Breast epithelium (tissue), 4 donors: ENCODE data around the gene SUMF2. TPM values are rescaled to one million over a fixed set of nuclear protein-coding genes. Genes with fewer than 3 reads are reported as not detected.
"Not testable (repeated sequence)": the region's sequence is repeated elsewhere in the genome, so short reads cannot be mapped to it uniquely, and the experiment has no call there.

Source experiments
- DNase-seq, 2 donors: peaks; one replicate each; pipeline ENCODE4 v3.0.0-alpha.2; 2019; ENCODE audit warnings: low spot score in 2 of 2
- H3K27ac ChIP-seq, 2 donors: fragments of 200-600 bp; sonication (generic) in 1 of 2; one replicate each; pipeline ENCODE4 v1.5.1; 2016 to 2019; ENCODE audit warnings: mild to moderate bottlenecking in 1 of 2
- H3K27me3 ChIP-seq, 2 donors: fragments of 200-600 bp; sonication (generic) in 1 of 2; one replicate each; pipeline versions ENCODE4 v1.5.1 to v1.6.0; 2017 to 2019; ENCODE audit warnings: control low read depth in 1 of 2, mild to moderate bottlenecking in 1 of 2
- H3K36me3 ChIP-seq: fragments of 200-600 bp; one replicate; pipeline ENCODE4 v1.5.1; 2019
- H3K4me1 ChIP-seq, 2 donors: fragments of 200-600 bp; sonication (generic); one replicate each; pipeline ENCODE4 v1.5.1; 2016 to 2019; ENCODE audit warnings: control low read depth in 1 of 2
- H3K4me3 ChIP-seq, 3 donors: fragments of 200-600 bp; sonication (generic); 1 replicate in 2 of 3; 2 replicates in 1 of 3; pipeline ENCODE4 v1.5.1; 2016 to 2019; ENCODE audit warnings: mild to moderate bottlenecking in 3 of 3, moderate library complexity in 2 of 3
- H3K9me3 ChIP-seq, 2 donors: fragments of 200-600 bp; sonication (generic) in 1 of 2; one replicate each; pipeline ENCODE4 v1.5.1; 2016 to 2019; ENCODE audit warnings: control low read depth in 1 of 2
- POLR2A ChIP-seq: fragments of 450-650 bp; IDR thresholded peaks from one replicate; pipeline ENCODE4 v1.6.1; 2016; ENCODE audit warnings: antibody characterized with exemption, mild to moderate bottlenecking, moderate library complexity
- POLR2AphosphoS5 ChIP-seq, 3 donors: sonication (generic); formaldehyde crosslinking; IDR thresholded peaks; one replicate each; pipeline ENCODE4 v1.6.1; 2017; ENCODE audit warnings: antibody characterized with exemption in 3 of 3
- intact Hi-C: fragments of 100-400 bp; cut with DNase I; formaldehyde crosslinking; loops from one replicate; pipeline ENCODE4 v1.15.1; 2023; ENCODE audit warnings: low total_unique reads
- total RNA-seq, 3 donors: library from RNA; depleted of rRNA; stranded (reverse); fragments of >200 nt; gene quantifications; one replicate each; pipeline ENCODE4 v1.1.0, GENCODE V29; 2016
- TF ChIP-seq, protein P1 (sequence below), 3 donors: fragments of 450-650 bp; IDR thresholded peaks; one replicate each; pipeline ENCODE4 v1.5.1; 2016 to 2017; ENCODE audit warnings: antibody characterized with exemption in 3 of 3, mild to moderate bottlenecking in 3 of 3, moderate library complexity in 3 of 3

SUMF2 gene
- total RNA-seq, 3 donors from 2014 or later: 123 to 131 (median 127) TPM

DNA sequence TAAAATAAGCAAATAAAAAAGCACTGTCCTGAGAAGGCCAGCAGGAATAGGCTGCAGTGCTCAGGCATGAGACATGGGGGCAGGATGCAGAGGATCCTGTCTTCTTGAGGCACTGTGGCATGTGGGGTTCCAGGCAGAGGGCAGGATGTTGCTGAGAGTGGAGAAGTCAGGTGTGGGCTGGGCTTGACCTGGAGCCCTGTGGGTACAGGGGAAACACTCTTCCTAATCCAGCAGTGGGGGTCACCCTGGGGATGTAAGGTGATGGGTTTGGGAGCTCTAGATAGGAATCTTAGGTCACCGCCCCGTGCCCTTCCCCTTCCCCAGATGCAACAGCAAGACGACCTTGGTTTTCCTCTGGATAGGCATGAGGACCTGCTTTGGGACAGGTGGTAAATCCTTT is 13.6 kb downstream of the SUMF2 start:
- no peak for DNase-seq
- H3K4me1 ChIP-seq: peaks cover 7 to 22% of the 10 kb centered on the region in 2 donors
- no peaks in the 10 kb centered on the region for H3K36me3 ChIP-seq
- no peak overlapping the region for H3K4me3 ChIP-seq
- intact Hi-C loops: no loop called here
- no peak for TF ChIP-seq POLR2A
- TF ChIP-seq, protein P1, sequence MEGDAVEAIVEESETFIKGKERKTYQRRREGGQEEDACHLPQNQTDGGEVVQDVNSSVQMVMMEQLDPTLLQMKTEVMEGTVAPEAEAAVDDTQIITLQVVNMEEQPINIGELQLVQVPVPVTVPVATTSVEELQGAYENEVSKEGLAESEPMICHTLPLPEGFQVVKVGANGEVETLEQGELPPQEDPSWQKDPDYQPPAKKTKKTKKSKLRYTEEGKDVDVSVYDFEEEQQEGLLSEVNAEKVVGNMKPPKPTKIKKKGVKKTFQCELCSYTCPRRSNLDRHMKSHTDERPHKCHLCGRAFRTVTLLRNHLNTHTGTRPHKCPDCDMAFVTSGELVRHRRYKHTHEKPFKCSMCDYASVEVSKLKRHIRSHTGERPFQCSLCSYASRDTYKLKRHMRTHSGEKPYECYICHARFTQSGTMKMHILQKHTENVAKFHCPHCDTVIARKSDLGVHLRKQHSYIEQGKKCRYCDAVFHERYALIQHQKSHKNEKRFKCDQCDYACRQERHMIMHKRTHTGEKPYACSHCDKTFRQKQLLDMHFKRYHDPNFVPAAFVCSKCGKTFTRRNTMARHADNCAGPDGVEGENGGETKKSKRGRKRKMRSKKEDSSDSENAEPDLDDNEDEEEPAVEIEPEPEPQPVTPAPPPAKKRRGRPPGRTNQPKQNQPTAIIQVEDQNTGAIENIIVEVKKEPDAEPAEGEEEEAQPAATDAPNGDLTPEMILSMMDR (IDR thresholded peaks at IDR 0.05): no peak
- no peaks in the 10 kb centered on the region for H3K27me3 ChIP-seq
- H3K27ac ChIP-seq: peak overlapping the region; percentile 92
- no peaks in the 10 kb centered on the region for H3K9me3 ChIP-seq

DNA sequence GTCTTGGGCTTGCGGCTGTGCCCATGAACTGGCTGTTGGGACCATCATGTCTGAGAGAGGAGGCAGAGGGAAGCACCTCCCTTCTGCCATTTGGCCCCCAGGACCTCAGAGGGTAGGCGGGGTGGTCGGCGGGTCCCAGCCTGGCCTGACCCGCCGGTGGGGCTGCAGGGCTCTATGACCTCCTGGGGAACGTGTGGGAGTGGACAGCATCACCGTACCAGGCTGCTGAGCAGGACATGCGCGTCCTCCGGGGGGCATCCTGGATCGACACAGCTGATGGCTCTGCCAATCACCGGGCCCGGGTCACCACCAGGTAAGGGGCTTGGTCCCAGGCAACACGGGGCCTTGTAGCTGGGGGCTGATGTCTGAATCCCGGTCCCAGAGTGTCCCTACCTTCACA is 14.1 kb downstream of the SUMF2 start:
- Histone ChIP-seq H3K4me3 (no peak overlapping the region), H3K9me3 (no peaks in the 10 kb centered on the region), H3K27ac (peak overlapping the region; percentile 92), H3K27me3 (no peaks in the 10 kb centered on the region), H3K36me3 (no peaks in the 10 kb centered on the region), H3K4me1 (peaks cover 7 to 22% of the 10 kb centered on the region in 2 donors)
- no peak for DNase-seq
- TF ChIP-seq POLR2AphosphoS5 (IDR thresholded peaks at IDR 0.05): no peak
- intact Hi-C loops: no loop called here

DNA sequence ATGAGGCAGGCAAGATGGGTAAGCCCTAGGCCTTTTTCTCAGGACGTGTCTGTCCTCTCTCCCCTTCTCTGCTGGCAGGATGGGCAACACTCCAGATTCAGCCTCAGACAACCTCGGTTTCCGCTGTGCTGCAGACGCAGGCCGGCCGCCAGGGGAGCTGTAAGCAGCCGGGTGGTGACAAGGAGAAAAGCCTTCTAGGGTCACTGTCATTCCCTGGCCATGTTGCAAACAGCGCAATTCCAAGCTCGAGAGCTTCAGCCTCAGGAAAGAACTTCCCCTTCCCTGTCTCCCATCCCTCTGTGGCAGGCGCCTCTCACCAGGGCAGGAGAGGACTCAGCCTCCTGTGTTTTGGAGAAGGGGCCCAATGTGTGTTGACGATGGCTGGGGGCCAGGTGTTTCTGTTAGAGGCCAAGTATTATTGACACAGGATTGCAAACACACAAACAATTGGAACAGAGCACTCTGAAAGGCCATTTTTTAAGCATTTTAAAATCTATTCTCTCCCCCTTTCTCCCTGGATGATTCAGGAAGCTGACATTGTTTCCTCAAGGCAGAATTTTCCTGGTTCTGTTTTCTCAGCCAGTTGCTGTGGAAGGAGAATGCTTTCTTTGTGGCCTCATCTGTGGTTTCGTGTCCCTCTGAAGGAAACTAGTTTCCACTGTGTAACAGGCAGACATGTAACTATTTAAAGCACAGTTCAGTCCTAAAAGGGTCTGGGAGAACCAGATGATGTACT is 15.5 kb downstream of the SUMF2 start:
- H3K4me1 ChIP-seq: peaks cover 7 to 22% of the 10 kb centered on the region in 2 donors
- H3K27ac ChIP-seq: peak overlapping the region; percentile 92
- no peaks in the 10 kb centered on the region for H3K36me3 ChIP-seq
- H3K9me3 ChIP-seq: no peaks in the 10 kb centered on the region
- peak overlapping the region in 2 of 3 donors; percentile 1 to 17 for H3K4me3 ChIP-seq
- intact Hi-C loops: no loop called here
- TF ChIP-seq, protein P1 (IDR thresholded peaks at IDR 0.05): peak; percentile 73 to 84 (median 82)
- TF ChIP-seq POLR2AphosphoS5 (IDR thresholded peaks at IDR 0.05) (peak in 2 of 3 donors; percentile 26 to 55), POLR2A (no peak)
- no peaks in the 10 kb centered on the region for H3K27me3 ChIP-seq
- peak; percentile 86 to 87 for DNase-seq

DNA sequence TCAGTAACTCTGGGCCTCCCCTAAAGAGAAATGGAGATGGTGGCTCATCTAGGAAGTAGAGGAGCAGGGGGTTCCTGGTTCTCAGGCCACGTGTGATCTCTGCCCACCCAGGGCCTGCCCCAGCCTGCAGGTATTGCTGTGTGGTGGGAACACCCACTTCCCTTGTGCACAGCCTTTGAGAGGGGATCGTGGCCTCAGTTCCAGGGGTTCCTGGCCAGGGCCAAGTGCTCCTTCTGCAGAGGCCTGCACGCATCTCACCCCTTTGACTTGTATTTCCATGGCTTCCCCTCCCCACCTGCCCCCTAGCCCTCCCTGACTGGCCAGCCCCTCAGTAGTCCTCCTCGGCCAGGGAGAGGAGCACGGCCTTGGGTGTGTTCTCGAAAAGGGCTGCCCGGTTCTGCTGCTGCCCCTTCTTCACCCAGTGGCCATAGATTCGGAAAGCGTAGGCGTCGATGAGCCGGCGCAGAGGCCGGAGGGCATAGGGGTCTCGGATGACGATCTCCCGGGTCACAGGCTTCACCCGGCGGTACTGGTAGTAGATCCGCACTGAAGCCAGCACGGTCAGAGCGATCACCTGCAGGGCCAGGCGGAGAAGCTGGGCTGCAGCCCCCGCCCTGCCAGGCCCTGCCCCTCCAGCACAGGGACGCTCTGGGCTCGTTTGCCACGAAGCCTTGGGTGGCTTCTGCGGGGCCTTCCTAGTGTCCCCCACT is 16.8 kb downstream of the SUMF2 start:
- H3K4me1 ChIP-seq: peaks cover 7 to 22% of the 10 kb centered on the region in 2 donors
- H3K27me3 ChIP-seq, DNase-seq, H3K4me3 ChIP-seq, intact Hi-C loops, H3K36me3 ChIP-seq, H3K9me3 ChIP-seq: not testable (repeated sequence)
- peak overlapping the region; percentile 72 to 92 for H3K27ac ChIP-seq

DNA sequence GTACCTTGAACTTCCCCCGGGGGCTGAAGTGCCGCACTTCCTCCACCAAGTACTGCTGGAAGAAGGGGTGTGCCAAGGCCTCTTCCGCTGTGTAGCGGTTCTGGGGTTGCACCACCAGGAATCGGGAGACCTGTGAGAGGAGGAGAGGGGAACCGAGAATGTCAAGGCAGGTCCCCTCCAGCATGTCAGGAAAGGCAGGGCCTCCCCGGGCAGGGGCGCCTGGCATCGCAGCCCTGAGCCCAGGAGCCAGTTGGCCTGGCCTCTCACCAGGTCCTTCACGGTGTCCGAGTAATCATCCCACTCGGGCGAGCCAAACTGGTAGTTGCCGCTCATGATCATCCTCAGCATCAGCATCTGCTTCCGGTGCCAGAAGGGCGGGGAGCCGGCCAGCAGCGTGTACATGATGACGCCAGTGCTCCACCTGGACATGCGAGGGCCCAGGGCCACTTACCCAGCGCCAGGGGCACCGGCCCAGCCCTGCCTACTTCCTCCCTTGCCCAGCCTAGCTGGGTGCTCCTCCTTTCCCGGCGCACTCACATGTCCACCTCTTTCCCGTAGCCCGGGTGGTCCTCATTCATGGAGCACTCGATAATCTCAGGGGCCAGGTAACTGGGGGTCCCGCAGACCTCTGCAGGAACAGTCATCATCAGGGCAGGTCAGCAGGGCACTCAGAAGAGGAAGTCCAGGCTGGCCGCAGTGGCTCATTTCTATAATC is 17.7 kb downstream of the SUMF2 start:
- Histone ChIP-seq H3K27ac (peak overlapping the region in 1 of 2 donors; percentile 92), H3K27me3 (no peaks in the 10 kb centered on the region), H3K9me3 (no peaks in the 10 kb centered on the region), H3K36me3 (no peaks in the 10 kb centered on the region), H3K4me3 (no peak overlapping the region), H3K4me1 (peaks cover 7 to 22% of the 10 kb centered on the region in 2 donors)
- no peak for DNase-seq
- intact Hi-C loops: no loop called here
- no peak for TF ChIP-seq POLR2A
- TF ChIP-seq POLR2AphosphoS5 (IDR thresholded peaks at IDR 0.05): no peak
- TF ChIP-seq, protein P1 (IDR thresholded peaks at IDR 0.05): no peak
